H9 (cell line): ENCODE measurements around the gene VTI1B. TPM values are rescaled to one million over a fixed set of nuclear protein-coding genes. Genes with fewer than 3 reads are reported as not detected.

Experiments
- DNase-seq: peaks from one replicate; pipeline ENCODE4 v3.0.0-alpha.2; 2017
- H2AFZ ChIP-seq: one replicate; pipeline ENCODE4 v1.6.1; 2013; ENCODE audit warnings: mild to moderate bottlenecking, low read length, control low read depth, moderate library complexity
- H2AK5ac ChIP-seq: 2 replicates; pipeline ENCODE4 v1.6.1; 2013; ENCODE audit warnings: low read length, control low read depth, mixed read lengths; ENCODE audit not compliant: insufficient read length
- H2BK120ac ChIP-seq: one replicate; pipeline ENCODE4 v1.6.1; 2013; ENCODE audit warnings: low read depth, mild to moderate bottlenecking, low read length, control low read depth, inconsistent platforms; ENCODE audit not compliant: poor library complexity, severe bottlenecking
- H2BK12ac ChIP-seq: 2 replicates; pipeline ENCODE4 v1.6.1; 2013; ENCODE audit warnings: low read length, control low read depth, mixed read lengths, low read depth; ENCODE audit not compliant: insufficient read length
- H2BK15ac ChIP-seq: 2 replicates; pipeline ENCODE4 v1.6.1; 2013; ENCODE audit warnings: low read depth, low read length, control low read depth
- H2BK20ac ChIP-seq: one replicate; pipeline ENCODE4 v1.6.1; 2013; ENCODE audit warnings: low read depth, mild to moderate bottlenecking, low read length, control low read depth, inconsistent platforms; ENCODE audit not compliant: poor library complexity, severe bottlenecking
- H2BK5ac ChIP-seq: 2 replicates; pipeline ENCODE4 v1.6.1; 2013; ENCODE audit warnings: low read length, control low read depth, mixed read lengths; ENCODE audit not compliant: insufficient read length
- H3K14ac ChIP-seq: 2 replicates; pipeline ENCODE4 v1.6.1; 2013; ENCODE audit warnings: low read length, control low read depth; ENCODE audit not compliant: insufficient read depth
- H3K18ac ChIP-seq: 2 replicates; pipeline ENCODE4 v1.6.1; 2013; ENCODE audit warnings: low read depth, mild to moderate bottlenecking, mixed read lengths, low read length, control low read depth; ENCODE audit not compliant: insufficient read length
- H3K23ac ChIP-seq: 2 replicates; pipeline ENCODE4 v1.6.1; 2013; ENCODE audit warnings: low read length, control low read depth, mixed read lengths, low read depth; ENCODE audit not compliant: insufficient read length
- H3K23me2 ChIP-seq: 2 replicates; pipeline ENCODE4 v1.6.1; 2013; ENCODE audit warnings: low read depth, mild to moderate bottlenecking, mixed read lengths, low read length, control low read depth; ENCODE audit not compliant: insufficient read length, poor library complexity, severe bottlenecking
- H3K27ac ChIP-seq: 2 replicates; pipeline ENCODE4 v1.5.1; 2013; ENCODE audit warnings: low read length, control low read depth, mixed read lengths, low read depth; ENCODE audit not compliant: insufficient read length
- H3K27me3 ChIP-seq: 2 replicates; pipeline ENCODE4 v1.6.1; 2013; ENCODE audit warnings: low read length, control low read depth, inconsistent platforms; ENCODE audit not compliant: insufficient read depth
- H3K4ac ChIP-seq: 2 replicates; pipeline ENCODE4 v1.6.1; 2013; ENCODE audit warnings: low read depth, mild to moderate bottlenecking, control low read depth, inconsistent platforms, low read length, moderate library complexity
- H3K4me1 ChIP-seq: 2 replicates; pipeline ENCODE4 v1.6.1; 2013; ENCODE audit warnings: low read length, control low read depth, inconsistent platforms; ENCODE audit not compliant: insufficient read depth
- H3K4me2 ChIP-seq: 2 replicates; pipeline ENCODE4 v1.6.1; 2013; ENCODE audit warnings: low read length, control low read depth, mixed read lengths; ENCODE audit not compliant: insufficient read length, insufficient read depth
- H3K56ac ChIP-seq: 2 replicates; pipeline ENCODE4 v1.6.1; 2013; ENCODE audit warnings: low read depth, mild to moderate bottlenecking, mixed read lengths, low read length, control low read depth; ENCODE audit not compliant: insufficient read length
- H3K79me1 ChIP-seq: 2 replicates; pipeline ENCODE4 v1.6.1; 2013; ENCODE audit warnings: low read depth, mild to moderate bottlenecking, moderate library complexity, low read length, control low read depth, inconsistent platforms; ENCODE audit not compliant: insufficient read depth, poor library complexity, severe bottlenecking
- H3K79me2 ChIP-seq: 2 replicates; pipeline ENCODE4 v1.6.1; 2013; ENCODE audit warnings: low read length, control low read depth, inconsistent platforms; ENCODE audit not compliant: insufficient read depth
- H3K9ac ChIP-seq: 2 replicates; pipeline ENCODE4 v1.6.1; 2013; ENCODE audit warnings: low read length, control low read depth, mixed read lengths; ENCODE audit not compliant: insufficient read length; ENCODE audit errors: extremely low read depth
- H3K9me3 ChIP-seq: one replicate; pipeline ENCODE4 v1.6.1; 2013; ENCODE audit warnings: low read depth, low read length, inconsistent platforms; ENCODE audit not compliant: control insufficient read depth
- H3T11ph ChIP-seq: one replicate; pipeline ENCODE4 v1.6.1; 2013; ENCODE audit warnings: mild to moderate bottlenecking, low read length, control low read depth, inconsistent platforms
- H4K20me1 ChIP-seq: one replicate; pipeline ENCODE4 v1.6.1; 2013; ENCODE audit not compliant: control insufficient read depth, insufficient read length, insufficient read depth
- H4K5ac ChIP-seq: 2 replicates; pipeline ENCODE4 v1.6.1; 2013; ENCODE audit warnings: low read depth, mild to moderate bottlenecking, mixed read lengths, low read length, control low read depth; ENCODE audit not compliant: insufficient read length
- H4K8ac ChIP-seq: replicated peaks from 2 replicates; pipeline ENCODE4 v1.6.1; 2013; ENCODE audit warnings: low read length, control low read depth, mixed read lengths, low read depth; ENCODE audit not compliant: insufficient read length
- H4K91ac ChIP-seq: 2 replicates; pipeline ENCODE4 v1.6.1; 2013; ENCODE audit warnings: low read depth, mild to moderate bottlenecking, moderate library complexity, mixed read lengths, low read length, control low read depth; ENCODE audit not compliant: insufficient read length
- H3K27ac Mint-ChIP-seq, 3 experiments: 2 replicates in 2 of 3; 3 replicates in 1 of 3; pipeline ENCODE4 v1.8.0; 2020 to 2021; ENCODE audit warnings: mixed read lengths in 3 of 3, mild to moderate bottlenecking in 1 of 3, moderate library complexity in 1 of 3
- H3K27me3 Mint-ChIP-seq: 2 replicates; pipeline ENCODE4 v1.8.0; 2021; ENCODE audit warnings: low read depth, mild to moderate bottlenecking, moderate library complexity, mixed read lengths
- H3K36me3 Mint-ChIP-seq, 3 experiments: 2 replicates in 2 of 3; 3 replicates in 1 of 3; pipeline ENCODE4 v1.8.0; 2020 to 2021; ENCODE audit warnings: low read depth in 3 of 3, mixed read lengths in 3 of 3; ENCODE audit not compliant: insufficient read depth in 1 of 3
- H3K4me1 Mint-ChIP-seq, 2 experiments: 2 replicates each; pipeline ENCODE4 v1.8.0; 2020; ENCODE audit warnings: mixed read lengths in 2 of 2
- H3K4me3 Mint-ChIP-seq, 2 experiments: 2 replicates in 1 of 2; 3 replicates in 1 of 2; pipeline ENCODE4 v1.8.0; 2020 to 2021; ENCODE audit warnings: mild to moderate bottlenecking in 2 of 2, mixed read lengths in 2 of 2, moderate library complexity in 1 of 2
- H3K9me3 Mint-ChIP-seq, 2 experiments: 2 replicates in 1 of 2; 3 replicates in 1 of 2; pipeline ENCODE4 v1.8.0; 2020; ENCODE audit warnings: mild to moderate bottlenecking in 2 of 2, mixed read lengths in 2 of 2, moderate library complexity in 1 of 2
- CTCF ChIP-seq: fragments of 200-600 bp; sonication (generic); conservative IDR thresholded peaks from 3 replicates; pipeline ENCODE4 v1.8.0; 2021; ENCODE audit warnings: antibody characterized with exemption, mild to moderate bottlenecking
- WGBS: extraction: QIAGEN DNeasy Blood & Tissue Kit; methylation state at CpG from one replicate; pipeline ENCODE4 v1.1.7; 2013; ENCODE audit warnings: missing lambda C conversion rate, low lambda C conversion rate, mixed read lengths; ENCODE audit not compliant: insufficient read length; ENCODE audit errors: extremely low coverage; 5-methylcytosine and 5-hydroxymethylcytosine counted together
- total RNA-seq: library from RNA; stranded (reverse); gene quantifications from 2 replicates; pipeline ENCODE4 v1.2.1, GENCODE V29; 2021

The VTI1B gene
- total RNA-seq, 1 experiment from 2014 or later, result 118 TPM

- Histone ChIP-seq H3K23me2 (no peaks in the 10 kb centered on the region), H2BK15ac (no peak overlapping the region), H3T11ph (no peak overlapping the region), H2AFZ (no peak overlapping the region), H3K23ac (no peak overlapping the region), H3K4me2 (no peak overlapping the region), H2BK120ac (no peak overlapping the region), H4K91ac (no peak overlapping the region), H3K9ac (no peak overlapping the region), H4K20me1 (no peaks in the 10 kb centered on the region), H3K27ac (no peak overlapping the region), H3K56ac (no peak overlapping the region), H3K27me3 (no peaks in the 10 kb centered on the region), H4K5ac (no peak overlapping the region), H3K4me1 (no peaks in the 10 kb centered on the region), H3K79me1 (no peaks in the 10 kb centered on the region), H3K79me2 (no peaks in the 10 kb centered on the region), H3K9me3 (no peaks in the 10 kb centered on the region), H4K8ac (no peak overlapping the region), H3K4ac (no peak overlapping the region), H3K18ac (no peak overlapping the region), H2BK12ac (no peak overlapping the region), H3K14ac (no peak overlapping the region), H2BK5ac (no peak overlapping the region), H2AK5ac (no peak overlapping the region), H2BK20ac (no peak overlapping the region)
- H3K27ac Mint-ChIP-seq, result no peak overlapping the region
- H3K36me3 Mint-ChIP-seq, result peaks cover 0 to 24% (median 13%) of the 10 kb centered on the region in 3 experiments; a peak in 6 of 7 replicates
- TF ChIP-seq CTCF, result no peak
- no CpG with 5 or more reads among the region's 1 CpG for WGBS
- no peaks in the 10 kb centered on the region for H3K9me3 Mint-ChIP-seq
- no peak for DNase-seq
- no peak overlapping the region for H3K4me3 Mint-ChIP-seq
- no peaks in the 10 kb centered on the region for H3K27me3 Mint-ChIP-seq
- no peaks in the 10 kb centered on the region for H3K4me1 Mint-ChIP-seq
These were observed 33.0 kb downstream of the VTI1B start for GRCh38 chr14:67641480-67641879.
